Stimulated activated CD4-positive, alpha-beta T cell treated with anti-CD3 and anti-CD28 coated beads, TNF-alpha, amount 100 ng/mL, for 48 hours (primary cell): ENCODE data around the gene TRNP1.
A peak's percentile ranks its signal among the peaks of the same experiment; 100 is the strongest.
"Not testable (repeated sequence)": the region's sequence is repeated elsewhere in the genome, so short reads cannot be mapped to it uniquely, and the experiment has no call there.

Source experiments
- DNase-seq, 3 donors: peaks; one replicate each; pipeline ENCODE4 v3.0.0-alpha.2; 2020; ENCODE audit warnings: low read depth in 3 of 3

TRNP1 gene

GRCh38 chr1:26972390-26972789, 21.1 kb upstream of the TRNP1 start:
- DNase-seq, result no peak

GRCh38 chr1:26972821-26973220, 20.7 kb upstream of the TRNP1 start:
- no peak for DNase-seq

GRCh38 chr1:26976621-26977510, 16.6 kb upstream of the TRNP1 start:
- DNase-seq, result no peak

DNA sequence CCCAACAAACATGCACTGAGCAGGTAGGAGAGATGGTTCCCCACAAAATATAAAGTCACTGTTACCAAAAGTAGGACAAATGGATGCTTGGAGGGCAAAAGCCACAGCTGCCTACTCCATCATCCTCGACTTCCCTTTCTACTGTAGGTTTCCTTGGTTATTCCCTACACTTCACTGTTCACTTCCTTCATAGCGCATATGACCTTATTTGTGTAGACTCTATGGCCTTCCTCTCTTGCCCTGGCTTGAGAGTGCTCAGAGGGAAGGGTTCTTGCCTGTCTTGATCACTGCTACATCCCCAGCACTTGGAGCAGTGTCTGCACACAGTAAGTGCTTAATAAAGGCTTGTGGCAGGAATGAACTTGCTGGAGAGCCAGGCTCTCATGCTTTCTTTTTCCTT, 14.6 kb upstream of the TRNP1 start:
- DNase-seq, result no peak

- DNase-seq, result no peak
These were observed 12.2 kb upstream of the TRNP1 start for GRCh38 chr1:26981146-26981846.

- no peak for DNase-seq
These were observed 9.6 kb upstream of the TRNP1 start for GRCh38 chr1:26983863-26984262.

GRCh38 chr1:26984291-26984690, 9.2 kb upstream of the TRNP1 start:
- DNase-seq, result no peak

DNA sequence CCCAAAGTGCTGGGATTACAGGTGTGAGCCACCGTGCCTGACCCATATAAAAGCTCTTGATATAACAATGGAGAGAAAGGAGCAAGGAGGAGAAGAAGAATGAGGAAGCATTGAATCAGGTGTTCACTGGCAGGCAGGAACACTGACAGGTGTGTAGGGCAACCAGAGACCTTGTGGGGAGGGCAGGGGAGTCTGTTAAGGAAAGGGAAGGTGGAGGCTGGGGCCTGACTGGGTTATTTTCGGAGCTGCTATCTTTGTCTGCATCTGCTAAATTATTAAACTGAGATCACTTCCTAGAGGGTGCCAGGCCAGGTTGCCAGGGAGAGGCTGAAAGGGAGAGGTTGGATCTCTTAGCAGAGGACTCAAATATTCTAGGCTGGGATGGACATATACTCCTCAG, 6.8 kb upstream of the TRNP1 start:
- no peak for DNase-seq

DNA sequence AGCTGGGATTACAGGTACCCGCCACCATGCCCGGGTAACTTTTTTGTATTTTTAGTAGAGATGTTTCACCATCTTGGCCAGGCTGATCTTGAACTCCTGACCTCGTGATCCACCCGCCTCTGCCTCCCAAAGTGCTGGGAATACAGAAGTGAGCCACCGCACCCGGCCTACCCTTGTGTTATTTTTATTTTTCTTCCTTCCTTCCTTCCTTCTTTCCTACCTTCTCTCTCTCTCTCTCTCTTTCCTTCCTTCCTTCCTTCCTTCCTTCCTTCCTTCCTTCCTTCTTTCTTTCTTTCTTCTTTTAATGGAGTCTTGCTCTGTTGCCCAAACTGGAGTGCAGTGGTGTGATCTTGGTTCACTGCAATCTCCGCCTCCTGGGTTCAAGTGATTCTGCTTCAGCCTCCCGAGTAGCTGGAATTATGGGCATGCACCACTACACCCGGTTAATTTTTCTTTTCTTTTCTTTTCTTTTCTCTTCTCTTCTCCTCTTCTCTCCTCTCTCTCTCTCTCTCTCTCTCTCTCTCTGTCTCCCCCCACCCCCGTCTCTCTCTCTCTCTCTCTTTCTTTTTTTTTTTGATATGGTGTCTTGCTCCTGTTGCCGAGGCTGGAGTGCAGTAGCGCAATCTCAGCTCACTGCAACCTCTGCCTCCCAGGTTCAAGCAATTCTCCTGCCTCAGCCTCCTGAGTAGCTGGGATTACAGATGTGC, 3.9 kb upstream of the TRNP1 start:
- not testable (repeated sequence) for DNase-seq

- no peak for DNase-seq
These were observed 2.0 kb upstream of the TRNP1 start for GRCh38 chr1:26991310-26992116.

DNA sequence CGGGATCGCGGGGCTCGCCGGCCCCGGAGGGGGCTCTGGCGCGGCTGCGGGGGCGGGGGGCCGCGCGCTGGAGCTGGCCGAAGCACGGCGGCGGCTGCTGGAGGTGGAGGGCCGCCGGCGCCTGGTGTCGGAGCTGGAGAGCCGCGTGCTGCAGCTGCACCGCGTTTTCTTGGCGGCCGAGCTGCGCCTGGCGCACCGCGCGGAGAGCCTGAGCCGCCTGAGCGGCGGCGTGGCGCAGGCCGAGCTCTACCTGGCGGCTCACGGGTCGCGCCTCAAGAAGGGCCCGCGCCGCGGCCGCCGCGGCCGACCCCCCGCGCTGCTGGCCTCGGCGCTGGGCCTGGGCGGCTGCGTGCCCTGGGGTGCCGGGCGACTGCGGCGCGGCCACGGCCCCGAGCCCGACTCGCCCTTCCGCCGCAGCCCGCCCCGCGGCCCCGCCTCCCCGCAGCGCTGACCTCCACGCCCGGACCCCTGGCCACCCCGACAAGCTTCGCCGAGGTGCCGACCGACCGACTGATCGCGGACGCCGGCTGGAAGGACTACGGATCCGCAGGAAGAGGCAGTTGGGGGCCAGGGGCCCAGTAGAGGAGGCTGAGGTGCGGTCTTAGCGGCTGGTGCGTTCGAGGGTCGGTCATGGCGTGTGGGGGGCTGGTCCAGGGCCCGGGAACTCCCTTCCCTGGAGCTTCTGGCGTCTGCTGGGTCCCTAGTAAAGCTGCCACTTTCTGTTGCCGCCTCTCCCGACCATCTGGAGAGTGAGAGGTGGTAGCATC, 711 bp downstream of the TRNP1 start:
- DNase-seq, result peak in 1 of 3 donors; percentile 23

DNA sequence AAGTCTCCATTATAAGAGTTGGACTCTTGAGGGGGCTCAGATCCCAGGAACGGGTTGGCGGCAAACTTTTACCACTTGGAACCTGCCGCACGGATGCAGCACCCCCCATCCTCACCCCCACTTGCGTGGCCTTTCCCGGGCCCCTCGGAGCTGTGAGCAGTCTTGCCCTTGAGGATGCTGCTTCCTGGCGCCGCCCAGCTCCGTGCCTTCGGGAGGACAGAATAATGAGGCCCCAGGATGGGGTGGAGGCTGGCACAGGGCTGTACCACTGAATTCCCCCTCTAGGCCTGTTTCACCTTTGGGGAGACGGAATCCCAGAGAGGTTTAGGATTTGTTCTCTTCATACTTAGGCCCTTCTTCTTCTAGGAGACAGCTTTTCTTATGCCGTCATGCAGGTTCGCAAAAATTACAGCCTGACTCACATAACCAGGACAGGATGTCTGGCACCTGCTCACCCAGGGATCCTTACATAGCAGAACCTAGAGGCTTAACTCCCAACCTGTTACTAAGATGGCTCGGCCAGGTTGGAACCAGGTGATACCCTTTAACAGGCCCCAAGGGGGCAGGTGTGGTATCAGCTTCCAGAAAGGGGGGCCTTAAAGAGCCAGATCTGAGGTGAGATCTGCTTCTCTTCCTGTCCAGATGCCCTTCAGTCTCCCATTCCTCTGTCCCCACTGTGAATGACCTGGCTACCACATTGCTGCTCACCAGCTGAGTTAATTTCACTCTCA, 1.5 kb downstream of the TRNP1 start:
- DNase-seq, result no peak

GRCh38 chr1:26996024-26996423, 2.5 kb downstream of the TRNP1 start:
- no peak for DNase-seq

GRCh38 chr1:26996665-26997064, 3.2 kb downstream of the TRNP1 start:
- DNase-seq, result no peak

DNA sequence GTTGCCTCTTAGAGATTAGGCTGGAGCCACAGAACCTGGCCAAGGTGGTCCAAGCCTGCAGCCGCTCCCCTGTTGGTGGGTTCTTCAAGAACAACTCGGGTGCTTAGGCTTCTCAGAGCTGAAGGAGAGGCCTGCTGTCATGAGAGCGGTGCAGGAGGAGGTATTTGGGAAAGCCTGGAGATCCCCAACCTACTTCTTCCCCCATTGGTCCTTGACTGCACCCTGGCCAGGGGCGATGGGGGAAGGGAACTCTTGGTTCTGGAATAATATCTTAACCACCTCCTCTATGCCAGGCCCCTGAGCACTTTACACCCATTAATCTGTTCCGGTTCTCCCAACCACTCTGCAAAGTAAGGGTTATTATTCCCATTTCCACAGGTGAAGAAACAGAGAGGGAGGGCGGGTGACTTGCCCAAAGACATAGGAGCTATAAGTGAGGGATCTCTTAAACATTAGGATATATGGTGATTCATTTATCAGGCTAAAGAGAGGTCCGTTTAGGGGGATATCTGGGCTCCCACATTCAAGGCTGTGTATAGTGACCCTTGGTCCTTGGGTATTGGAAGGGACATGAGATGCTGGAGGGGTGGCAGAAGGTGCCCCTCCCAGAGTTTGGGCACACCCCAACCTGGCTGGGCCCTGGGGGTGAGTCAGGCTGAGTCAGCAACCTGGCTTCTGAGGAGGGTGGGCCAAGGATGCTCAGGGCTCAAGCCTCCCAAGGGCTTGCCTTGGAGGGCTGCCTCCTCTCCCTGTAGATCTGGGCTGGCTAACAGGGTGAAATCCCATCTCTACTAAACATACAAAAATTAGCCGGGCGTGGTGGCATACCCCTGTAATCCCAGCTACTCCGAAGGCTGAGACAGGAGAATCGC, 5.2 kb downstream of the TRNP1 start:
- no peak for DNase-seq

- no peak for DNase-seq
These were observed 6.0 kb downstream of the TRNP1 start for GRCh38 chr1:26999440-26999987.

DNA sequence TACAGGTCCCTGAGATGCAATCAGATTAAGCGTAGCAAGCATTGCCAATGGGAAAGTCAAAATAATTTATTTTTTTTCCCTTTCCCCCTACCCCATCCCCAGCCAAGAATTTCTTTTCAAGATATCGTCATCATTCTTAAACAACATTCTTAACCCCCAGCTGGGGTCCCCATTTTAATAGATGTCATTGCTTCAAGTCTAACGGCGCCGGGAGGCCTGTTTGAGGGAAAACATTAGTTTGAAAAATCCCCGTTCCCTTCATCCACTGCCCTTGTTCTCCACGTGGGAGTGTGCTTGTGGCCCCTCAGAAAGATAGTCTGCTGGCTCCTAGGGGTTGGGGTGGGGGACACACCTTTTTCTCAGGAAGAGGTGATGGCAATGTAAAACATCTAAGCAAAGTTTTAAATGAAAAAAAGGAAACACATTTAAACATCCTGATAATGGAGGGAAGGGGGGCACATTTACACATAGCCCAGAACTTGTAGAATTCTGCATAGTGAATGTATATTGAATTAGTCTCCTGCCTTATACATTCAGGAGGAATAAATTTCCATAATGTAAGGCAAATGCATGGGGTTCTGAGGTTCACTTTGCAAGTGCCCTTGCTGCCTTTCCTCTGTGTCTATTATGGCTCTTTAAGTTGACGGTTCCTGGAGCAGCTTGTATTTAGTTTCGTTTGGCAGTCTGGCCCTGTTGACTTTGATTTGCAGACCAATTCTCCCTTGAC, 6.8 kb downstream of the TRNP1 start:
- DNase-seq, result no peak

- no peak for DNase-seq
These were observed 7.4 kb downstream of the TRNP1 start for GRCh38 chr1:27000817-27001460.
